HepG2 (cell line): ENCODE measurements around the gene CERS5. TPM values are rescaled to one million over a fixed set of nuclear protein-coding genes. Genes with fewer than 3 reads are reported as not detected.
A peak's percentile ranks its signal among the peaks of the same experiment; 100 is the strongest.

ENCODE experiments used
- ATAC-seq: fragments of 200-7000 bp; cut with Tn5 transposase; 3 replicates; pipeline ENCODE4 v1.9.1; 2020; ENCODE audit warnings: mild to moderate bottlenecking, moderate library complexity
- BruUV-seq: library from RNA; stranded (reverse); fragments of 400-500 nt; replicated peaks from 2 replicates; lab custom pipeline; 2021; lab: Mats Ljungman, UMichigan
- CTCF ChIA-PET: fragments of 300-600 bp; formaldehyde crosslinking; extraction: SDS; loops from one replicate; lab custom pipeline; 2021; ENCODE audit warnings: low total read pairs, inconsistent platforms, low intra/inter-chr PET ratio; lab: Yijun Ruan, JAX
- POLR2A ChIA-PET: fragments of 350-600 bp; sonication (Branson Sonifier 250); formaldehyde crosslinking; loops from one replicate; lab custom pipeline; 2020; ENCODE audit warnings: antibody characterized with exemption, inconsistent platforms; lab: Yijun Ruan, JAX
- DNase-seq: peaks from one replicate; pipeline ENCODE4 v3.0.0-alpha.2; 2015; ENCODE audit warnings: low spot score
- FAIRE-seq: peaks from 3 replicates; lab custom pipeline; 2011; peaks lifted over from hg19 to GRCh38; lab: Jason Lieb, UNC
- H2AFZ ChIP-seq: one replicate; pipeline ENCODE4 v1.6.1; 2011; ENCODE audit warnings: low read length, inconsistent platforms
- H3K27ac ChIP-seq: fragments of 300-600 bp; 3 replicates; pipeline ENCODE4 v1.8.0; 2011; ENCODE audit warnings: mixed run types, mild to moderate bottlenecking, mixed read lengths, low read length, inconsistent platforms; ENCODE audit not compliant: insufficient read depth; ENCODE audit errors: extremely low read length
- H3K27me3 ChIP-seq, 2 experiments: fragments of 200-600 bp in 1 of 2; 2 replicates in 1 of 2; 3 replicates in 1 of 2; pipeline versions ENCODE4 v1.6.0 to v1.8.0; 2011; ENCODE audit warnings: low read length in 2 of 2, mild to moderate bottlenecking in 2 of 2, moderate library complexity in 2 of 2, inconsistent platforms in 1 of 2; ENCODE audit not compliant: insufficient read depth in 2 of 2, control insufficient read depth in 1 of 2
- H3K36me3 ChIP-seq, 2 experiments: fragments of 200-600 bp in 1 of 2; replicated peaks in 1 of 2; 2 replicates in 1 of 2; 3 replicates in 1 of 2; pipeline versions ENCODE4 v1.5.1 to v1.8.0; 2011; ENCODE audit warnings: low read length in 2 of 2, inconsistent platforms in 1 of 2; ENCODE audit not compliant: insufficient read depth in 2 of 2, control insufficient read depth in 1 of 2
- H3K4me1 ChIP-seq: 2 replicates; pipeline ENCODE4 v1.5.1; 2012; ENCODE audit warnings: low read length, inconsistent platforms; ENCODE audit not compliant: insufficient read depth
- H3K4me2 ChIP-seq: 2 replicates; pipeline ENCODE4 v1.6.0; 2011; ENCODE audit warnings: low read depth, low read length, inconsistent platforms
- H3K4me3 ChIP-seq, 3 experiments: fragments of 200-600 bp in 1 of 3; sonication (generic), shearing (Covaris generic) in 1 of 3; replicated peaks in 1 of 3; 2 replicates each; pipeline ENCODE4 v1.5.1; 2011 to 2016; ENCODE audit warnings: low read length in 3 of 3, inconsistent platforms in 2 of 3, low read depth in 2 of 3, mild to moderate bottlenecking in 2 of 3, control low read depth in 1 of 3, mixed read lengths in 1 of 3; ENCODE audit not compliant: insufficient read depth in 1 of 3
- H3K79me2 ChIP-seq: one replicate; pipeline ENCODE4 v1.6.1; 2011; ENCODE audit warnings: low read length, inconsistent platforms; ENCODE audit not compliant: insufficient read depth
- H3K9ac ChIP-seq: 2 replicates; pipeline ENCODE4 v1.6.0; 2011; ENCODE audit warnings: mild to moderate bottlenecking, low read depth, low read length, inconsistent platforms; ENCODE audit not compliant: insufficient read depth
- H3K9me3 ChIP-seq: 2 replicates; pipeline ENCODE4 v1.5.1; 2012; ENCODE audit warnings: mild to moderate bottlenecking, low read length
- H4K20me1 ChIP-seq: 2 replicates; pipeline ENCODE4 v1.6.0; 2011; ENCODE audit warnings: inconsistent platforms, mild to moderate bottlenecking, low read length, moderate library complexity; ENCODE audit not compliant: insufficient read depth
- ARID5B ChIP-seq: IDR thresholded peaks from 2 replicates; pipeline ENCODE4 v1.4.0; 2020; ENCODE audit warnings: mild to moderate bottlenecking, missing genetic modification reagents
- HBP1 ChIP-seq: IDR thresholded peaks from 2 replicates; pipeline ENCODE4 v1.6.1; 2016; ENCODE audit warnings: low read depth, control low read depth
- HMG20B ChIP-seq: conservative IDR thresholded peaks from 2 replicates; pipeline ENCODE4 v1.6.1; 2016; ENCODE audit warnings: missing genetic modification reagents, missing compliant biosample characterization
- KDM5A ChIP-seq: fragments of 200-600 bp; sonication (generic); IDR thresholded peaks from 2 replicates; pipeline ENCODE4 v1.7.0; 2018; ENCODE audit warnings: antibody characterized with exemption, mild to moderate bottlenecking, low read length, borderline replicate concordance
- MAFG ChIP-seq: sonication (generic); formaldehyde crosslinking; IDR thresholded peaks from 2 replicates; pipeline ENCODE4 v1.5.1; 2020; ENCODE audit warnings: mild to moderate bottlenecking, missing genetic modification reagents
- POLR2G ChIP-seq: fragments of 200-400 bp; formaldehyde crosslinking; IDR thresholded peaks from 2 replicates; pipeline ENCODE4 v1.6.1; 2018; ENCODE audit warnings: mild to moderate bottlenecking, low read depth, low read length, moderate library complexity
- SALL2 ChIP-seq: sonication (generic); formaldehyde crosslinking; IDR thresholded peaks from 2 replicates; pipeline ENCODE4 v1.8.1; 2023; ENCODE audit warnings: mild to moderate bottlenecking, missing genetic modification reagents, inconsistent platforms
- ZNF468 ChIP-seq: sonication (generic); formaldehyde crosslinking; IDR thresholded peaks from 2 replicates; pipeline ENCODE4 v1.8.0; 2022; ENCODE audit warnings: mild to moderate bottlenecking, moderate library complexity, missing genetic modification reagents
- ZNF512 ChIP-seq: sonication (generic); formaldehyde crosslinking; IDR thresholded peaks from 2 replicates; pipeline ENCODE4 v1.4.0; 2020; ENCODE audit warnings: mild to moderate bottlenecking, missing genetic modification reagents
- WGBS: methylation state at CpG from one replicate; pipeline ENCODE4 v1.1.6; 2017; ENCODE audit warnings: low lambda C conversion rate; 5-methylcytosine and 5-hydroxymethylcytosine counted together
- in situ Hi-C: cut with HindIII; loops from 2 replicates; pipeline ENCODE4 v1.10.0; 2017; ENCODE audit warnings: low pct_unique_long_range_greater_than_20kb; ENCODE audit not compliant: extremely low pct_ligation_motif_present
- intact Hi-C: fragments of 100-400 bp; cut with micrococcal nuclease; formaldehyde crosslinking; loops from one replicate; pipeline ENCODE4 v1.10.0; 2022; ENCODE audit not compliant: unreplicated experiment
- polyA plus RNA-seq, 8 experiments: library from polyadenylated mRNA; depleted of rRNA in 3 of 8; stranded (reverse) in 7 of 8; unstranded in 1 of 8; fragments of >200 nt; fragmentation: Illumina TruSeq in 4 of 8; extraction: Trizol in 4 of 8; gene quantifications; 2 replicates each; pipeline versions ENCODE4 v1.2.1 to v1.2.3, GENCODE V29; 2011 to 2016; ENCODE audit warnings: low read depth in 4 of 8, missing spikeins in 1 of 8, mixed read lengths in 1 of 8; ENCODE audit not compliant: insufficient read depth in 1 of 8
- total RNA-seq, 5 experiments: library from RNA; depleted of rRNA; stranded (reverse); fragments of >200 nt; fragmentation: Illumina TruSeq; extraction: Trizol; gene quantifications; 2 replicates each; pipeline ENCODE4 v1.2.3, GENCODE V29; 2016; ENCODE audit warnings: low read depth in 1 of 5

CERS5 gene
- total and polyA plus RNA-seq, 2 of the 13 experiments (the other 11 are each of a cell fraction or from before 2014, with no cell fraction given): 22.3 to 48.8 TPM

- no peak for TF ChIP-seq POLR2G
- no peak for TF ChIP-seq HBP1 (CRISPR knock-in tag)
- TF ChIP-seq MAFG: no peak
- no peak for TF ChIP-seq ZNF468 (CRISPR knock-in tag)
- no peak for TF ChIP-seq ARID5B (CRISPR knock-in tag)
- TF ChIP-seq SALL2 (CRISPR knock-in tag): no peak
- no peak for TF ChIP-seq ZNF512 (CRISPR knock-in tag)
- no peak for TF ChIP-seq KDM5A
- no peak for TF ChIP-seq HMG20B
- no peaks in the 10 kb centered on the region for H3K4me1 ChIP-seq
- WGBS: 72% methylated on average over 1 of the region's 1 CpG
- no peak overlapping the region for H3K9ac ChIP-seq
- ChIA-PET CTCF (no interaction called here), POLR2A (interaction anchor here (1.4 kb wide), 1 partner anchor 16 kb away, joined by 4 read pairs; the partner anchor contains the start of gene CERS5)
- no peaks in the 10 kb centered on the region; the same call in 1 of the 2 replicates for H4K20me1 ChIP-seq
- no peaks in the 10 kb centered on the region for H3K27me3 ChIP-seq
- DNase-seq: no peak
- FAIRE-seq: no peak
- H3K27ac ChIP-seq: no peak overlapping the region
- H3K9me3 ChIP-seq: no peaks in the 10 kb centered on the region
- no peak for ATAC-seq
- no peaks in the 10 kb centered on the region for H3K36me3 ChIP-seq
- no peak overlapping the region for H2AFZ ChIP-seq
- no peak overlapping the region for H3K4me3 ChIP-seq
- in situ Hi-C loops (no loop called here), intact Hi-C loops (no loop called here)
- BruUV-seq: TSS peak; percentile 37
- H3K4me2 ChIP-seq: no peak overlapping the region
- peaks cover 12% of the 10 kb centered on the region for H3K79me2 ChIP-seq
Measured at GRCh38 chr12:50151047-50151687, 16.0 kb downstream of the CERS5 start.
